Epithelial cell of esophagus (primary cell): ENCODE results near the gene CCL26.

ENCODE experiments used
- DNase-seq: peaks from one replicate; pipeline ENCODE4 v3.0.0; 2010; ENCODE audit warnings: low read depth
- H3K4me3 ChIP-seq: 2 replicates; pipeline ENCODE4 v1.5.1; 2011; ENCODE audit warnings: mild to moderate bottlenecking, low read length, control low read depth
- TF ChIP-seq, protein P1 (sequence below): IDR thresholded peaks from 2 replicates; pipeline ENCODE4 v1.5.1; 2011; ENCODE audit warnings: low read depth, mild to moderate bottlenecking, low read length, control low read depth, inconsistent platforms; ENCODE audit not compliant: insufficient read depth; ENCODE audit errors: missing control alignments

The CCL26 gene

DNA sequence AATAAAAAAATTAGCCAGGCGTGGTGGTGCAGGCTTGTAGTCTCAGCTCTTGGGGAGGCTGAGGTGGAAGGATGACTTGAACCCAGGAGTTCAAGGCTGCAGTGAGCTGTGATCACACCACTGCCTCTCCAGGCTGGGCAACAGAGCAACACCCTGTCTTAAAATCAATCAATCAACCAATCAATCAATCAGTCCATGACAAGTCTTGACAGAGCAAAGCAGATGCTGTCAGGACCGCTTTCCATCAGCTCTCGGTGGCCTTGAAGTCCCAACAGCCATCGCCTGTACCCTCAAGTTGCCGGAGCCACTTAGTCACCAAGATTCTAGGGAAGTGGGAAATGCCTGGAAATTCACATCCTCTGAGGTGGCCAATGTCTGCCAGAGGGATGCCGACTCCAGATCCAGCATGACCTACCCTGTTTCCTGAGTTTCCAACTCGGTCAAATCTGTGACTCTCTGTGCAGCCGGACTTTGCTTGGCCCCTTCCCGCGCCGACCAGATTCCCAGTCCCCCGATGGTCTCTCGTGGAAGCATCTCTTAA lies 42.5 kb upstream of the CCL26 start:
- TF ChIP-seq, protein P1, sequence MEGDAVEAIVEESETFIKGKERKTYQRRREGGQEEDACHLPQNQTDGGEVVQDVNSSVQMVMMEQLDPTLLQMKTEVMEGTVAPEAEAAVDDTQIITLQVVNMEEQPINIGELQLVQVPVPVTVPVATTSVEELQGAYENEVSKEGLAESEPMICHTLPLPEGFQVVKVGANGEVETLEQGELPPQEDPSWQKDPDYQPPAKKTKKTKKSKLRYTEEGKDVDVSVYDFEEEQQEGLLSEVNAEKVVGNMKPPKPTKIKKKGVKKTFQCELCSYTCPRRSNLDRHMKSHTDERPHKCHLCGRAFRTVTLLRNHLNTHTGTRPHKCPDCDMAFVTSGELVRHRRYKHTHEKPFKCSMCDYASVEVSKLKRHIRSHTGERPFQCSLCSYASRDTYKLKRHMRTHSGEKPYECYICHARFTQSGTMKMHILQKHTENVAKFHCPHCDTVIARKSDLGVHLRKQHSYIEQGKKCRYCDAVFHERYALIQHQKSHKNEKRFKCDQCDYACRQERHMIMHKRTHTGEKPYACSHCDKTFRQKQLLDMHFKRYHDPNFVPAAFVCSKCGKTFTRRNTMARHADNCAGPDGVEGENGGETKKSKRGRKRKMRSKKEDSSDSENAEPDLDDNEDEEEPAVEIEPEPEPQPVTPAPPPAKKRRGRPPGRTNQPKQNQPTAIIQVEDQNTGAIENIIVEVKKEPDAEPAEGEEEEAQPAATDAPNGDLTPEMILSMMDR = no peak
- H3K4me3 ChIP-seq = no peak overlapping the region
- DNase-seq = no peak

DNA sequence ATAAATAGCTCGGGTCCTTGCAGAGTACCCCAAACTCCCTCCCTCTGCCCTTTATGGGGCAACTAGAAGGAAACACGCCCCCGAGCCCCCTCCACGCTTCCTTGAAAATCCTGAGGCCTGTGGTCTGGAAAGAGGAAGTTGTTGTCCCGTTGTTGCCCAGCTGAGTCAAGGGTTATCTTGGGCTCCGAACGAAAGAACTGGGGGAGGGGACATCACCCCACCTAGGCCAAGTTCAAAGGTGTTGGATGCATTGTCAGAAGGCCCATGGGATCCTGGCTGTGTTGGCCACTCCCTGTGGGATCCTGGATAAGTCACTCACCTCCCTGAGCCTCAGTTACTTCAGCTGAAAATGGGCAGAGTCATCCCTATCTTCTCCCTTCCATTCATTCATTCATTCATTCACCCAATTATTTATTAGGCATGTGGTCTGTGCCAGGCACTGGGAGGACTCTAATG lies 41.8 kb upstream of the CCL26 start, which contains the start of gene CCL24:
CCL24 (minus strand) TSS at position 26 of the 456 bp plus-strand sequence. CDS start 91 bp downstream, outside the sequence.
- no peak for DNase-seq

DNA sequence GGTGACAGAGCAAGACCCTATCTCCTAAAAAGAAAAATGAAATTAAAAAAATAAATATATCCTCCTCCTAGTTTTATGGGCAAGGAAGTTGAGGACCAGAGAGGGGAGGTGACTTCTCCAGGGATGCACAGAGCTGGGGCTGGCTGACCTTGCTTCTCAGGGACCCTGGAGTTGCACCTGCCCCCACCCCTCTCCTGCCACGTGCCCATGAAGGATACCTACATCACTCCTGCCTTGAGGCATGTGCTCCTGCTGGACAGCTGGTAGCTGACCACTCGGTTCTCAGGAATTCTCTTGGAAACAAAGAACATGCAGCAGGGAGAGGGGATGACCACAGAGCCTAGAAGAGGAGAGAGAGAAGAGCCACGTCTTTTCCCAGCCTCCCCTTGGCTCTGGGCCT lies 41.1 kb upstream of the CCL26 start:
- no peak overlapping the region for H3K4me3 ChIP-seq
- DNase-seq = no peak
- TF ChIP-seq, protein P1 = no peak

More for the DNA sequence above, 41.8 kb upstream of the CCL26 start, which contains the start of gene CCL24:
- TF ChIP-seq, protein P1 = no peak
- H3K4me3 ChIP-seq = no peak within 1 kb of the TSS

DNA sequence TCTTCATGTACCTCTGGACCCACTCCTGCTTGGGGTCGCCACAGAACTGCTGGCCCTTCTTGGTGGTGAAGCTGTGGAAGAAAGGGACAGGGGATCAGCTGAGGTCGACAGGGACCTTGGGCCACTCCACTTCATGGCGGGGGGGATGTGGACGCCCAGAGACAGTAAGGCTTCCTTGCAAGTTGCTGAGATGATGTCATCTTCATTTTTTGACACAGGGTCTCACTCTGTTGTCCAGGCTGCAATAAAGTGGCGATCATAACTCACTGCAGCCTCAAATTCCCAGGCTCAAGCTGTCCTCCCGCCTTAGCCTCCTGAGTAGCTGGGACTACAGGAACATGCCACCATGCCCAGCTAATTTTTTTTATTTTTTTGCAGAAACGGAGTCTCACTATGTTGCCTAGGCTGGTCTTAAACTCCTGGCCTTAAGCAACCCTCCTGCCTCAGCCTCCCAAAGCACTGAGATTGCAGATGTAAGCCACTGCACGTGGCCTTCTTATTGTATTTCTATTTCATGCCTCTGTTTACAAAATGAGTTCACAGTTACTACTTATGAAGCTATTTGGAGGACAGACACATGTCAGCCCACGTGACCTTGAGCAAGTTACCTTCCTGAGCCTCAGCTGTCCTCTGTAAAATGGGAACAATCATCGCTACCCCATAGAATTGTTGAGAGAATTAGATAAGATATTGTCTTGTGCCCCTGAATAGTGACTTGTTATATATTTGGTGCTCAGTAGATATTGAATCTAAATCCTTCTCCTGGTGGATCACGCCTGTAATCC lies 40.1 kb upstream of the CCL26 start:
- no peak for DNase-seq
- TF ChIP-seq, protein P1 = no peak
- H3K4me3 ChIP-seq = no peak overlapping the region

DNA sequence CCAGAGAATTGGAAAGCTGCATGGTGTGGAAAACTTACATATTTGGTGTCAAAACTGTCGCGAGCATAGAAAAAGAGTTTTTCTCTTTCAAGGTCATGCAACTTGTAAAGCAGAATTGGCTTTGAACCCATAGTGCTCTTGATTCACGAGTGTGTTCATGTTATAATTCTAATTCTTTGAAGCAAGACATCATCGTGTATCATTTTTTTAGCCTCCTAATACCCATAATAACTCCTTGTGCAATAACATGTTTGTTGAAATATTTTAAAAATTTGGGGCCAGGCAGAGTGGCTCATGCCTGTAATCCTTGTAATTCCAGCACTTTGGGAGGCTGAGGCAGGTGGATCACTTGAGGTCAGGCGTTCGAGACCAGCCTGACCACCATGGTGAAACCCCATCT lies 37.4 kb upstream of the CCL26 start:
- TF ChIP-seq, protein P1 = no peak
- no peak overlapping the region for H3K4me3 ChIP-seq
- DNase-seq = no peak

DNA sequence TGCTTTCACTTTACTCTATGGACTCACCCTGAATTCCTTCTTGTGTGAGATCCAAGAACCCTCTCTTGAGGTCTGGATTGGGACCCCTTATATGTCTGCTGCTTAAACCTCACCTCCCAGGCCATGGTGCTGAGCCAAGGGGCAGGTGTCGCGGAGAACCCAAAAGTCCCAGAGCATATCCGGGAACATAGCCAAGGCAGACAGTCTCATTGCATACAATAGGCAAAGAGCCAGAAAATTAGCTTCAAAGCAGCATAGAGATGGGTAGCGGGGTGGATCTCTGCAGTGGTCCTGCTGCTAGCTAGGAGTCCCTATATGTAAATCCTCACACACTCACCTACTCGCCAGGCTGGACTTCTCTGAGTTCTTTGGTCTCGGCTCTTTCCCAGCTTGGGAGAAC lies 36.1 kb upstream of the CCL26 start:
- TF ChIP-seq, protein P1 = no peak

More for the DNA sequence above, 36.1 kb upstream of the CCL26 start:
- H3K4me3 ChIP-seq = no peak overlapping the region
- no peak for DNase-seq
